Stimulated activated CD8-positive, alpha-beta memory T cell treated with anti-CD3 and anti-CD28 coated beads, Interleukin-12 subunit alpha, Interleukin-12 subunit beta, amount 100 ng/mL, for 1 hour (primary cell): ENCODE data around the gene SFI1.
"Not testable (repeated sequence)": the region's sequence is repeated elsewhere in the genome, so short reads cannot be mapped to it uniquely, and the experiment has no call there.

Source experiments
- DNase-seq: peaks from one replicate; pipeline ENCODE4 v3.0.0-alpha.2; 2020; ENCODE audit warnings: low read depth

The SFI1 gene

GRCh38 chr22:31491218-31491962 is 4.9 kb upstream of the SFI1 start:
- no peak for DNase-seq

GRCh38 chr22:31492151-31492550 is 4.2 kb upstream of the SFI1 start:
- DNase-seq, result no peak

- not testable (repeated sequence) for DNase-seq
These were observed 3.0 kb upstream of the SFI1 start for GRCh38 chr22:31493355-31493754.

DNA sequence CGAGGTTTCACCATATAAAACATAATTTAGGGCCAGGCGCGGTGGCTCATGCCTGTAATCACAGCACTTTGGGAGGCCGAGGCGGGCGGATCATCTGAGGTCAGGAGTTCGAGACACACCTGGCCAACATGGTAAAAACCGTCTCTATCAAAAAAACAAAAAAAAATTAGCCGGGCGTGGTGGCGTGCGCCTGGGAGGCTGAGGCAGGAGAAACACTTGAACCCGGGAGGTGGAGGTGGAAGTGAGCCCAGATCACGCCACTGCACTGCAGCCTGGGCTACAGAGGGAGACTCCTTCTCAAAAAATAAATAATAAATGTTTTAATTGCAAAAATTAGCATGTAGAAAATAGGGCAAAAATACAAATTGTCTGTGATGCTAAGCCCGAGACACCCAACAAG is 993 bp upstream of the SFI1 start:
- no peak for DNase-seq

GRCh38 chr22:31496735-31497146 is 405 bp downstream of the SFI1 start:
- peak; percentile 3 for DNase-seq

- DNase-seq, result no peak
These were observed 1.0 kb downstream of the SFI1 start for GRCh38 chr22:31497148-31497938.

DNA sequence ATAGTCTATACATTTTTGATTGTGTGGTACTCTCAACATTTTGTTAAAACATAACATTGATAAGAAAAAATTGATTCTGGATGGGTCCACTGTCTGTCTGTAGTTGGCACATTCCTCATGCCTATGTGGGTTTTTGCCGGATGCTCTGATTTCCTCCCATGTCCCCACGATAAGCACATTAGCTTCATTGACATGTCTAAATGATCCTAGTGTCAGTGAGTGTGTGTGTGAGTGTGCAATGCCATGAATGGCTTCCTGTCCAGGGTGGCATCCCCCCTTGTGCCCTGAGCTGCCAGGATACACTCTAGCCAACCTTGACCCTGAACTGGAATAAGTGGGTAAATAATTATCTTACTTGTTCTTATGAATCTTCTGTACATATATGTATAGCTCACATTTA is 5.4 kb downstream of the SFI1 start:
- no peak for DNase-seq

GRCh38 chr22:31503211-31503964 is 7.1 kb downstream of the SFI1 start:
- no peak for DNase-seq

GRCh38 chr22:31504282-31504681 is 7.9 kb downstream of the SFI1 start:
- DNase-seq, result no peak

DNA sequence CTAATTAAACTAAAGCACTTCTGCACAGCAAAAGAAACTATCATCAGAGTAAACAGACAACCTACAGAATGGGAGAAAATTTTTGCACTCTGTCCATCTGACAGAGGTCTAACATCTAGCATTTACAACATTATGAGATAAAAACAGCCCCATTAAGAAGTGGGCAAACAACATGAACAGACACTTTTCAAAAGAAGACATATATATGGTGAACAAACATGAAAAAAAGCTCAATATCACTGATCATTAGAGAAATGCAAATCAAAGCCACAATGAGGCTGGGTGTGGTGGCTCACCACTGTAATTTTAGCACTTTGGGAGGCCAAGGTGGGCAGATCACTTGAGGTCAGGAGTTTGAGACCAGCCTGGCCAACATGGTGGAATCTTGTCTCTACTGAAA is 11.2 kb downstream of the SFI1 start:
- DNase-seq, result not testable (repeated sequence)

DNA sequence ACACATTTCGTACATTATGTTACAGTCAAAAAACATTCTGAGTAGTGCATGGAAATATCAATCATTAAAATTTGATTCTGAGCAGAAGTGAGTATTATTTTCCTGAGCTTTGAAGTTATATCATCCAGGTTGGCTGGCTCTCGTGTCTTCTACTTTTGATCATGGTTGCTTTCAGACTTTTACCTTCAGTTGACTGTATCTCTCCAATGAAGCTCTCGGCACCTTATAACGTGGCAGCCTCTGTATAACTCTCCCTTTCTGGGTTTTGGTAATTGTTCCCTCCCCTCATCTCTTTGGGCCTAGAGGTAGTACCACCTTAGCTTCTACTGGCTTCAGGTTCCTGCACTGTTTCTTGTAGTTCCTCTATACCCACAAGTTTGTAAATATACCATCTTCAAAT is 12.2 kb downstream of the SFI1 start:
- DNase-seq, result no peak

GRCh38 chr22:31509061-31509762 is 12.9 kb downstream of the SFI1 start:
- DNase-seq, result no peak

- no peak for DNase-seq
These were observed 23.7 kb downstream of the SFI1 start for GRCh38 chr22:31520051-31520450.

DNA sequence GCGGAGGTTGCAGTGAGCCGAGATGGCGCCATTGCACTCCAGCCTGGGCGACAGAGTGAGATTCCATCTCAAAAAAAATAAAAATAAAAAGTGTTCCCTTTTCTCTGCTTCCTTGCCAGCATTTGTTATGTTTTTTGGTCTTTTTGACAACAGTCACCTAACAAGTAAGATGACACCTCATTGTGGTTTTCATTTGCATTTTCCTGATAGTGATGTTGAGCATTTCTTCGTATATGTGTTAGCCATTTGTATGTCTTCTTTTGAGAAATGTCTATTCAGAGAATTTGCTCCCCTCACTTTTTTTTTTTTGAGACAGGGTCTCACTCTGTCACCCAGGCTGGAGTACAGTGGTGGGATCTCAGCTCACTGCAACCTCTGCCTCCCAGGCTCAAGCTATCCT is 27.8 kb downstream of the SFI1 start:
- not testable (repeated sequence) for DNase-seq

DNA sequence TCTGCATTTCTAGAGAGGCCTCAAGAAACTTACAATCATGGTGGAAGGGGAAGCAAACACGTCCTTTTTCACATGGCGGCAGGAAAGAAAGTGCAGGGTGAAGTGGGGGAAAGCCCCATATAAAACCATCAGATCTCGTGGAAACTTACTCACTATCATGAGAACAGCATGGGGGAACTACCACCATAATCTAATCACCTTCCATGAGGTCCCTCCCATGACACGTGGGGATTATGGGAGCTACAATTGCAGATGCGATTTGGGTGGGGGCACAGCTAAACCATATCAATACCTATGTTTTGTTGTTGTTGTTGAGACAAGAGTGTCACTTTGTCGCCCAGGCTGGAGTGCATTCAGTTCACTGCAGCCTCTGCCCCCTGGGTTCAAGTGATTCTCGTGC is 29.9 kb downstream of the SFI1 start:
- no peak for DNase-seq

- no peak for DNase-seq
These were observed 34.5 kb downstream of the SFI1 start for GRCh38 chr22:31530823-31531195.

GRCh38 chr22:31532060-31532459 is 35.7 kb downstream of the SFI1 start:
- DNase-seq, result no peak

DNA sequence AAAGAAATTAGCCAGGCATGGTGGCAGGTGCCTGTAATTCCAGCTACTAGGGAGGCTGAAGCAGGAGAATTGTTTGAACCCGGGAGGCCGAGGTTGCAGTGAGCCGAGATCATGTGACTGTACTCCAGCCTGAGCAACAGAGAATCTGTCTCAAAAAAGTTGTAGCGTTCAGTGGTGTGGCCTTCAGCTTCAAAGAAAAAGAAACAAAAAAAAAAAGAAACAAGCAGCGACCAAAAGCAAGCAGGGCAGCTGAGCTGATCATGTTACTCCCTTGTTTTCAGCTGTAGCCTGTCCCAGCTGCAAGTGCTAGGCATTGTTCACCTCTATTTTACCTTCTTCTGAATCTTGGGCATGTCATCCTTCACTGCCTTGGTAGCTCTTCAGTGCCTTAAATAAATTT is 37.0 kb downstream of the SFI1 start:
- DNase-seq, result no peak

GRCh38 chr22:31537019-31537535 is 40.7 kb downstream of the SFI1 start:
- DNase-seq, result no peak

DNA sequence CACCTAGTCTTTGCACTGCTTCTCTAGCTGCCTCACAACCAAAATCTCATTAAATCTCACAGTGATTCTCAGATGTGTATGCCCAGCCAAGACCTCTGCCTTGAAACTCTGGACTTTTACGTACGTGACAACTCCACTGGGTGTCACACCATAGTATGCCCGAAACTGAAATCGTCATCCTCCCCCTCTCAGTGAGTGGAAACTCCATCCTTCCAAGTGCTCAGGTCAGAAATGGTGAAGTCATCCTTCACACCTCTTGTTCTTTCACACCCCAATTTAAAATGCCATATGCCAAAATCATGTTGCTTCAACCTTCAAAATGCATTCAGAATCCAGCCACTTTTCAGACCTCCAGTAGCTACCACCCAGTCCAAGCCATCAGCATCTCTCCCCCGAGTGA is 42.5 kb downstream of the SFI1 start:
- no peak for DNase-seq

- DNase-seq, result not testable (repeated sequence)
These were observed 43.8 kb downstream of the SFI1 start for GRCh38 chr22:31540166-31540565.

DNA sequence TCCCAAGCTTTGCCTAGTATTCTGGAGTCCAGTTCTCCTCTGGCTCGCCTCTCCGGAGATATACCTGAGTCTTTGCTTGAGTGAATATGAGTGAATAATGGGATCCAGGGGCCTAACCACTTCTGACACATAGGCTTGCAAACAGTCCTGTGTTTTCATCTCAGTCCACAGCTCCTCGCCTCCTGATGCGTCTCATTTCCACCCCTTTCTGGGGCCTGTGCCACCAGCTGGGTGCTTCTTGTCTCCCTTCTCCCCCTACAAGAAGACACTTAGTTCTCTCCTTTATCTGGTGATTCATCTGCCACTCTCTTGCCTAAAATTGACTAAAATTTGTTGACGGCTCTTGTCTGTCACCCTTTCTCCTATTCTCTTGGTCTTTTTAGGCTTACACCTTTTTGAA is 44.6 kb downstream of the SFI1 start:
- DNase-seq, result no peak
